Immature natural killer cell (primary cell): Measurements from ENCODE around the gene SEPTIN10. TPM values are rescaled to one million over a fixed set of nuclear protein-coding genes. Genes with fewer than 3 reads are reported as not detected.

Source experiments
- DNase-seq, 3 donors: peaks; one replicate each; pipeline ENCODE4 v3.0.0; 2022; ENCODE audit warnings: mixed read lengths in 1 of 3
- H3K27ac Mint-ChIP-seq, 6 donors: one replicate each; pipeline ENCODE4 v1.8.0; 2020; ENCODE audit warnings: mixed read lengths in 6 of 6, mild to moderate bottlenecking in 5 of 6, inconsistent platforms in 4 of 6, moderate library complexity in 3 of 6
- H3K27me3 Mint-ChIP-seq, 3 donors: one replicate each; pipeline ENCODE4 v1.8.0; 2020 to 2021; ENCODE audit warnings: low read depth in 3 of 3, mild to moderate bottlenecking in 3 of 3, mixed read lengths in 3 of 3, moderate library complexity in 3 of 3, inconsistent platforms in 1 of 3
- H3K36me3 Mint-ChIP-seq, 3 donors: one replicate each; pipeline ENCODE4 v1.8.0; 2020; ENCODE audit warnings: mixed read lengths in 3 of 3, inconsistent platforms in 2 of 3, mild to moderate bottlenecking in 2 of 3
- H3K4me1 Mint-ChIP-seq, 2 donors: one replicate each; pipeline ENCODE4 v1.8.0; 2020; ENCODE audit warnings: inconsistent platforms in 2 of 2, mild to moderate bottlenecking in 2 of 2, mixed read lengths in 2 of 2, moderate library complexity in 1 of 2
- H3K4me3 Mint-ChIP-seq, 5 donors: one replicate each; pipeline ENCODE4 v1.8.0; 2020; ENCODE audit warnings: mild to moderate bottlenecking in 5 of 5, mixed read lengths in 5 of 5, inconsistent platforms in 3 of 5, moderate library complexity in 3 of 5
- H3K9me3 Mint-ChIP-seq, 6 donors: one replicate each; pipeline ENCODE4 v1.8.0; 2020; ENCODE audit warnings: mild to moderate bottlenecking in 6 of 6, mixed read lengths in 6 of 6, inconsistent platforms in 4 of 6, moderate library complexity in 3 of 6
- polyA plus RNA-seq, 3 donors: library from polyadenylated mRNA; unstranded; fragments of 300-500 nt; fragmentation: Illumina TruSeq; gene quantifications; one replicate each; pipeline ENCODE4 v1.2.3, GENCODE V29; 2021

SEPTIN10 gene
- polyA plus RNA-seq, 3 donors from 2014 or later: not detected

GRCh38 chr2:109535217-109535946, 78.4 kb downstream of the SEPTIN10 start:
- DNase-seq: no peak
- H3K4me1 Mint-ChIP-seq: no peaks in the 10 kb centered on the region
- H3K36me3 Mint-ChIP-seq: no peaks in the 10 kb centered on the region
- H3K27ac Mint-ChIP-seq: no peak overlapping the region
- peaks cover 3 to 10% (median 9%) of the 10 kb centered on the region in 3 donors for H3K27me3 Mint-ChIP-seq
- no peak overlapping the region for H3K4me3 Mint-ChIP-seq
- H3K9me3 Mint-ChIP-seq: no peaks in the 10 kb centered on the region

DNA sequence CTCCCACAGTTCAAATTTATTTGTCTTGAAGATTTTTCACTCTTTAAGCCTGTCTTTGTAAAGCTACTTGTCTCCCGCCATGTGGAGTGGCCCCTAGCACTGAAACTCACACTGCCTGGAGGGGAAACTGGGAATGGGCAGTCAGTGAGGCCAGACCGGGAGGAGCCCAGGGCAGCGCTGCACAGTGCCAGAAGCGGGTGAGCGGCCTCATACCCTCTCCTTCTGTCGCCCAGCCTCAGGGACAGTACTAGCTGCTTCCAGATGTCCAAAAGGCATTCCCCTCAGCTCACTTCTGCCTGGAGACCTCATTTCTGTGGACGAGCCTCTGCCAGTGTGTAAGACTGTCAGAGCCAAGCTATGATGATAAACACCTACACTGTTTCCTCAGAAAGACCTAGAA, 79.9 kb downstream of the SEPTIN10 start:
- Mint-ChIP-seq H3K27ac (no peak overlapping the region), H3K9me3 (no peaks in the 10 kb centered on the region), H3K4me3 (no peak overlapping the region), H3K36me3 (no peaks in the 10 kb centered on the region), H3K4me1 (no peaks in the 10 kb centered on the region), H3K27me3 (peaks cover 4 to 13% (median 10%) of the 10 kb centered on the region in 3 donors)
- DNase-seq: no peak

DNA sequence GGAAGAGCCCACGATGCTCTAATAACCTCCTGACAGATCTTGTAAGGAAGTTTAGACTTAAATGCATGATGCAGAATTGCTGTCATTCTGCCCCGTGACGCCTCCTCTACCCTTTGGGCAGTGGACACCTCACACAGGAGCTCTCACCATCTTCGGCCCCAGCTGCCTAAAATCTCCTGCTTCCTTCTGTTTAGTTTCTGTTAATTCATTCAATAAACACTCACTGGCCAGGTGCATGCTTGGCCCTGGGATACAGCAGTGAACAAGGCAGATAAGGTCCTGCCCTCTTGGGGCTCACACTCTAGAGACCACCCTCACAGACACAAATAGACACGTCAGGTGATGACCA, 81.1 kb downstream of the SEPTIN10 start:
- no peaks in the 10 kb centered on the region for H3K36me3 Mint-ChIP-seq
- no peak overlapping the region for H3K4me3 Mint-ChIP-seq
- H3K27ac Mint-ChIP-seq: no peak overlapping the region
- no peak for DNase-seq
- H3K4me1 Mint-ChIP-seq: no peaks in the 10 kb centered on the region
- H3K27me3 Mint-ChIP-seq: peaks cover 2 to 10% (median 10%) of the 10 kb centered on the region in 3 donors
- H3K9me3 Mint-ChIP-seq: no peaks in the 10 kb centered on the region

- no peaks in the 10 kb centered on the region for H3K4me1 Mint-ChIP-seq
- no peak overlapping the region for H3K4me3 Mint-ChIP-seq
- H3K27me3 Mint-ChIP-seq: peaks cover 2 to 10% (median 10%) of the 10 kb centered on the region in 3 donors
- H3K36me3 Mint-ChIP-seq: no peaks in the 10 kb centered on the region
- H3K9me3 Mint-ChIP-seq: no peaks in the 10 kb centered on the region
- no peak overlapping the region for H3K27ac Mint-ChIP-seq
- DNase-seq: no peak
Measured at GRCh38 chr2:109531896-109532727, 81.7 kb downstream of the SEPTIN10 start.

DNA sequence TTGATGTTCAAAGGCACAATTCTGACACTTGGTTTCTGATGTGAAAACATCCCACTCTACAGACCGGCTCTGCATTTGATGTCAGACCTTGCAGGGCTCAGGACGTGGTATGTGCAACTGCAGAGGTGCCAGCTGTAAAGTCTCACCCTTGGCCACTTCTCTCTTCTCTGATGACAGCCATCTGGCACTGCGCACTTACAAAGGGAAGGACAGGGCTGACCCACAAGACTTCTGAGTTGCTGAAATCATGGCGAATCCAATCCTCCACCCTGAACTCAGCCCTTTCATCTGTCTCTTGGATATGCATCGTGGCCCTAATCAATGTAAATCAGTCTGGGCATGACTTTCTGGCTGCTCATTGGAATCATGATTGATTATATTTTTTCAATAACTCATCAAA, 82.5 kb downstream of the SEPTIN10 start:
- no peak overlapping the region for H3K27ac Mint-ChIP-seq

GRCh38 chr2:109530712-109531111, 83.1 kb downstream of the SEPTIN10 start:
- H3K4me1 Mint-ChIP-seq: no peaks in the 10 kb centered on the region
- DNase-seq: no peak
- H3K27me3 Mint-ChIP-seq: peaks cover 2 to 11% (median 8%) of the 10 kb centered on the region in 3 donors
- H3K27ac Mint-ChIP-seq: no peak overlapping the region
- H3K4me3 Mint-ChIP-seq: no peak overlapping the region
- H3K9me3 Mint-ChIP-seq: no peaks in the 10 kb centered on the region
- H3K36me3 Mint-ChIP-seq: no peaks in the 10 kb centered on the region

More for the DNA sequence above, 82.5 kb downstream of the SEPTIN10 start:
- no peaks in the 10 kb centered on the region for H3K36me3 Mint-ChIP-seq
- no peak for DNase-seq
- H3K4me1 Mint-ChIP-seq: no peaks in the 10 kb centered on the region
- peaks cover 2 to 11% (median 8%) of the 10 kb centered on the region in 3 donors for H3K27me3 Mint-ChIP-seq
- H3K4me3 Mint-ChIP-seq: no peak overlapping the region
- H3K9me3 Mint-ChIP-seq: no peaks in the 10 kb centered on the region

DNA sequence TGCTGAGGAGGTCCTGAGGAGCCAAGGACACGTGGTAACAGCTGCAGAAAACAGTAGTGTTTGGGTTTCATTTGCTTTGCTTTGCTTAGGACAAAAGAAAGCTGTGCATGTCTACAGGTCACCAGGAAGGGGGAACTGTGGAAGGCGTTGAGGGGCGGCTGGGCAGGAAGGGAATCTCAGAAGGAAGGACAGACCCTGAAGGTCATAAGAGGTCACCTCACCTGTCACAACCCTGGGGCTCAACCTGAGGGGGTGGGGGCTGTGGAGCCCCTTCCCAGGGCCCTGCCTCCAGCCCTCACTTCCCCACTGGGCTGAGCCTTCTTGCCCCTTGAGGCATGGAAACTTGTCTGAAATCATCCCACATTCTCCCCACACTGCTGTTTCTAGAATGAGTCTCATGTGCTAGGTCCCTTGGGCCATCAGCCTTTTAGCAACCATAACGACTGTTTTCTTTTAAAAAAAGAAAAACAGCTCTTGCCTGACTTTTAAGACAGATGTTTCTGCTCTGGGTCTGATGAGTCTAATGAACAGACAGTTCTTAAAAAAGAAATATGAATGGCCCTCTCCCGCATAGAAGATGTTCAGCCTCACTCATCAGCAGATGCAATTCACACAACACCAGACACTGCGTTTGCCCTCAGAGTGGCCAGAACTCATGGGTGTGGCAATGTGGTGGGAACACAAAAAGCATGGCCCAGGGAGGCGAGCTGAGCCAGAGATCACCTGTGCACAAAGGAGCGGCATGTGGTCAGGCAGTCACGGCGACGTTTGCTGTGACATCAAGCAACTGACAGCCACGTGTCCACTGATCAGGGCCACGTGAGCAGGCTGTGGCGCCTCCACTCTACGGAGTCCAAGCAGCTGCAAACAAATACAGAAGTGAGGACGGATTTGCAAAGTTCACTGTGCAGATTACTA, 84.0 kb downstream of the SEPTIN10 start:
- no peaks in the 10 kb centered on the region for H3K9me3 Mint-ChIP-seq
- no peak overlapping the region for H3K4me3 Mint-ChIP-seq
- no peaks in the 10 kb centered on the region for H3K36me3 Mint-ChIP-seq
- DNase-seq: no peak
- H3K4me1 Mint-ChIP-seq: no peaks in the 10 kb centered on the region
- peaks cover 2 to 6% (median 5%) of the 10 kb centered on the region in 3 donors for H3K27me3 Mint-ChIP-seq
- H3K27ac Mint-ChIP-seq: no peak overlapping the region

- Mint-ChIP-seq H3K4me1 (no peaks in the 10 kb centered on the region), H3K9me3 (no peaks in the 10 kb centered on the region), H3K27me3 (peaks cover 2 to 6% (median 4%) of the 10 kb centered on the region in 3 donors), H3K27ac (no peak overlapping the region), H3K36me3 (no peaks in the 10 kb centered on the region), H3K4me3 (no peak overlapping the region)
- DNase-seq: no peak
Measured at GRCh38 chr2:109528811-109529501, 84.8 kb downstream of the SEPTIN10 start.

DNA sequence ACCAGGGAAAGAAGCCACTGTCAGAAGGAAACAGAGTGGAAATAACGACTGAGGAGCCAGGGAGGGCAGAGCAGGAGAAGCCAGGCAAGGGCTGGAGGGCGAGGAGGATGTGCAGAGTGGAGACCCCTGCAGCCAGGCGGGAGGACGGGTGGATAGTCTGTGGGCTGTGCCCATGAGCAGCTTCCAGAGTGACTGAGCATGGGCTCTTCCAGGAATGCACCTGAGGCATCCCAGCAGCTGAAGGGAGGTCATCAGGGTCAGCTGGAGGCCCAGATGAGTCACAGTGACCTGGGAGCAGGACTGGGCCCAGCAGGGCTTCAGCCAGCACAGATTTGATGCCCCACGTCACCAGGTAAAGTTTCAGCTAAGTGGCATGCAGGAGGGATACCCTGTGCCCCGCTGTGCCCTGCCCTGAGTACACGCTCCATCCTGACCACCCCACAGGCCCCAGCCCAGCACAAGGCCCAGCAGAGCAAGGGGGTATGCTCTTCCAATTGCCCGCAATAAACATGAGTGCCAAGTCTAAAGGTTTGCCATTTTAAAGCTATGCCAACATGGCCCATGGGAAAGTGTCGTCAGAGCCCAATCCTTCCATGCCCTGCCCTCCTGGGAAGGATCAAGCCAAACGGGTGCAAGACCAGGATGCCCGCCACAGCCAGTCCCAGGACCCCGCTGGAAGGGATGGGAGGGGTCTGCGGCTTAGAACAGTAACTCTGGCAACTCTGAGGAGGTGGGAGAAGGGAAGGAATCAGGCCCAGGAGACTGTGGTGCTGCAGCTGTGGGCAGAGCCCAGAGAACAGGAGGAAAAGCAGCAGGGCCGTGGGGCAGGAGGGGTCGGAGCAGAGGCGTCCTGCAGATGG, 85.7 kb downstream of the SEPTIN10 start:
- no peaks in the 10 kb centered on the region for H3K9me3 Mint-ChIP-seq
- H3K27me3 Mint-ChIP-seq: peaks cover 2 to 9% (median 7%) of the 10 kb centered on the region in 3 donors
- H3K4me1 Mint-ChIP-seq: no peaks in the 10 kb centered on the region
- H3K27ac Mint-ChIP-seq: no peak overlapping the region
- no peak for DNase-seq
- H3K36me3 Mint-ChIP-seq: no peaks in the 10 kb centered on the region
- H3K4me3 Mint-ChIP-seq: no peak overlapping the region

DNA sequence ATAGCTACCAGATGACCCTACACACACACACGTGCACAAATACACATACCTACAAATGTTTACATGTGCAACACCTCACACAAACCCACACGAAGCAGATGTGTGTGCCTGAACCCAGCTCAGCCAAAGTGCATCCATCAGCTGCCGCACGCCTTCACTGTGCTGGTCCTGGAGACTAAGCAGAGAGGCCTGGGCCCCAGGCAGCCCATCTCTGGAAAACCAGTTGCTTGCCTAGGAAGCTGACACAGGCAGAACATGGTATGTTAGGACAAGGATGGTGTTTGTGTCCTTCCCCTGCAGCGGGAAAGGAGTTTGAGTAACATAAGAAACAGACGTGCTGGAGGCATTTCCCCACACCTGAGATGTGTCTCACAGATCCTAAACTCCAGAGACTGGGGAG, 86.7 kb downstream of the SEPTIN10 start:
- Mint-ChIP-seq H3K36me3 (no peaks in the 10 kb centered on the region), H3K4me1 (no peaks in the 10 kb centered on the region), H3K27me3 (peaks cover 2 to 7% (median 7%) of the 10 kb centered on the region in 3 donors), H3K9me3 (no peaks in the 10 kb centered on the region), H3K4me3 (no peak overlapping the region), H3K27ac (no peak overlapping the region)
- DNase-seq: no peak

GRCh38 chr2:109526442-109526970, 87.3 kb downstream of the SEPTIN10 start:
- H3K27ac Mint-ChIP-seq: peak overlapping the region in 1 of 6 donors; percentile 57
- H3K9me3 Mint-ChIP-seq: no peaks in the 10 kb centered on the region
- no peak overlapping the region for H3K4me3 Mint-ChIP-seq
- peaks cover 2 to 7% (median 7%) of the 10 kb centered on the region in 3 donors for H3K27me3 Mint-ChIP-seq
- no peak for DNase-seq
- no peaks in the 10 kb centered on the region for H3K4me1 Mint-ChIP-seq
- no peaks in the 10 kb centered on the region for H3K36me3 Mint-ChIP-seq

- Mint-ChIP-seq H3K4me3 (no peak overlapping the region), H3K27me3 (peaks cover 2 to 7% (median 7%) of the 10 kb centered on the region in 3 donors), H3K36me3 (no peaks in the 10 kb centered on the region), H3K4me1 (no peaks in the 10 kb centered on the region), H3K27ac (no peak overlapping the region), H3K9me3 (no peaks in the 10 kb centered on the region)
- no peak for DNase-seq
Measured at GRCh38 chr2:109525836-109526235, 87.9 kb downstream of the SEPTIN10 start.
